ENCODE data around the gene SULT6B1. TPM values are rescaled to one million over a fixed set of nuclear protein-coding genes. Genes with fewer than 3 reads are reported as not detected.

The SULT6B1 gene
- polyA plus RNA-seq, 3 donors, result not detected

GRCh38 chr2:37173741-37174140, 14.7 kb downstream of the SULT6B1 start:
- no peak overlapping the region for H3K27ac ChIP-seq (ENCODE audit: low read depth in 1 of 2, low read length in 2 of 2)
- H3K27ac Mint-ChIP-seq, result no peak overlapping the region

GRCh38 chr2:37171624-37171950, 16.9 kb downstream of the SULT6B1 start:
- Histone ChIP-seq H2AFZ (ENCODE audit: insufficient read depth, low read depth, low read length, poor library complexity, severe bottlenecking) (no peak overlapping the region), H3K4me1 (ENCODE audit: control insufficient read depth in 1 of 2, insufficient read depth in 2 of 2, low read length in 2 of 2) (peaks cover 0 to 5% of the 10 kb centered on the region in 2 donors), H3K9ac (ENCODE audit: insufficient read depth, low read length, poor library complexity, severe bottlenecking) (no peak overlapping the region), H3K27ac (ENCODE audit: low read depth in 1 of 2, low read length in 2 of 2) (no peak overlapping the region), H3K79me2 (ENCODE audit: insufficient read depth, low read length) (no peaks in the 10 kb centered on the region), H3K36me3 (replicated peaks in 1 of 2; ENCODE audit: control insufficient read depth in 1 of 2, insufficient read depth in 2 of 2, low read length in 2 of 2) (no peaks in the 10 kb centered on the region), H4K20me1 (ENCODE audit: insufficient read depth, low read length) (no peaks in the 10 kb centered on the region), H3K4me3 (replicated peaks in 1 of 3; ENCODE audit: low read depth in 2 of 3, low read length in 3 of 3) (no peak overlapping the region), H3K9me3 (replicated peaks in 1 of 2; ENCODE audit: control insufficient read depth in 1 of 2, insufficient read depth in 1 of 2, low read length in 2 of 2) (no peaks in the 10 kb centered on the region), H3K27me3 (ENCODE audit: control insufficient read depth in 2 of 2, insufficient read depth in 2 of 2, low read length in 2 of 2) (no peaks in the 10 kb centered on the region), H3K4me2 (replicated peaks; ENCODE audit: extremely low read depth, low read length, poor library complexity, severe bottlenecking) (no peak overlapping the region)
- H3K4me3 Mint-ChIP-seq, result no peak overlapping the region
- intact Hi-C loops (cut with micrococcal nuclease), result no loop called here
- peaks cover 3% of the 10 kb centered on the region for H3K4me1 Mint-ChIP-seq
- peaks cover 0 to 5% (median 0%) of the 10 kb centered on the region in 7 donors for H3K9me3 Mint-ChIP-seq
- H3K27me3 Mint-ChIP-seq (ENCODE audit: low read depth in 3 of 3), result peaks cover 0 to 2% (median 0%) of the 10 kb centered on the region in 3 donors
- TF ChIP-seq CTCF (IDR thresholded peaks at IDR 0.05), result no peak
- no peak overlapping the region for H3K27ac Mint-ChIP-seq
- DNase-seq, result no peak
- no peaks in the 10 kb centered on the region for H3K36me3 Mint-ChIP-seq

More at GRCh38 chr2:37173741-37174140, 14.7 kb downstream of the SULT6B1 start:
- no peaks in the 10 kb centered on the region for H4K20me1 ChIP-seq (ENCODE audit: insufficient read depth, low read length)
- H3K4me3 ChIP-seq (replicated peaks in 1 of 3; ENCODE audit: low read depth in 2 of 3, low read length in 3 of 3), result no peak overlapping the region
- Mint-ChIP-seq H3K4me3 (no peak overlapping the region), H3K9me3 (no peaks in the 10 kb centered on the region), H3K36me3 (no peaks in the 10 kb centered on the region), H3K27me3 (ENCODE audit: low read depth in 3 of 3) (peaks cover 0 to 2% (median under 1%) of the 10 kb centered on the region in 3 donors), H3K4me1 (no peaks in the 10 kb centered on the region)
- no peak overlapping the region for H3K9ac ChIP-seq (ENCODE audit: insufficient read depth, low read length, poor library complexity, severe bottlenecking)
- H3K36me3 ChIP-seq (replicated peaks in 1 of 2; ENCODE audit: control insufficient read depth in 1 of 2, insufficient read depth in 2 of 2, low read length in 2 of 2), result no peaks in the 10 kb centered on the region
- no peaks in the 10 kb centered on the region for H3K27me3 ChIP-seq (ENCODE audit: control insufficient read depth in 2 of 2, insufficient read depth in 2 of 2, low read length in 2 of 2)
- no peak for TF ChIP-seq CTCF (IDR thresholded peaks at IDR 0.05)
- 80% methylated on average over 1 of the region's 1 CpG for WGBS (ENCODE audit: insufficient coverage)
- intact Hi-C loops (cut with micrococcal nuclease), result no loop called here
- no peak overlapping the region for H2AFZ ChIP-seq (ENCODE audit: insufficient read depth, low read depth, low read length, poor library complexity, severe bottlenecking)
- H3K4me2 ChIP-seq (replicated peaks; ENCODE audit: extremely low read depth, low read length, poor library complexity, severe bottlenecking), result no peak overlapping the region
- no peaks in the 10 kb centered on the region for H3K4me1 ChIP-seq (ENCODE audit: control insufficient read depth in 1 of 2, insufficient read depth in 2 of 2, low read length in 2 of 2)
- no peak for DNase-seq
- H3K9me3 ChIP-seq (replicated peaks in 1 of 2; ENCODE audit: control insufficient read depth in 1 of 2, insufficient read depth in 1 of 2, low read length in 2 of 2), result no peaks in the 10 kb centered on the region
- no peaks in the 10 kb centered on the region for H3K79me2 ChIP-seq (ENCODE audit: insufficient read depth, low read length)

All from CD14-positive monocyte (primary cell).